HCT116 (cell line): Measurements from ENCODE around the gene SFXN5. TPM values are rescaled to one million over a fixed set of nuclear protein-coding genes. Genes with fewer than 3 reads are reported as not detected.

ENCODE experiments used
- ATAC-seq: fragments of 200-7000 bp; cut with Tn5 transposase; 2 replicates; pipeline ENCODE4 v1.9.1; 2020; ENCODE audit warnings: mild to moderate bottlenecking, moderate library complexity
- BruUV-seq: library from RNA; stranded (reverse); fragments of 400-500 nt; replicated peaks from 2 replicates; lab custom pipeline; 2021; lab: Mats Ljungman, UMichigan
- CTCF ChIA-PET: fragments of 300-600 bp; sonication (Branson Sonifier 250); formaldehyde crosslinking; loops from one replicate; lab custom pipeline; 2021; ENCODE audit warnings: antibody characterized with exemption; lab: Charles Lee
- POLR2A ChIA-PET: fragments of 300-600, 350-600 bp; sonication (Branson Sonifier 250); formaldehyde crosslinking; loops from one replicate; lab custom pipeline; 2021; ENCODE audit warnings: antibody characterized with exemption; lab: Charles Lee
- RAD21 ChIA-PET, 2 experiments: fragments of 300-600 bp; sonication (Branson Sonifier 250); formaldehyde crosslinking; loops; one replicate each; lab custom pipeline; 2023; ENCODE audit warnings: low total read pairs in 2 of 2; ENCODE audit not compliant: uncharacterized antibody in 2 of 2, unreplicated experiment in 2 of 2, low non-redundant PET in 1 of 2; lab: Charles Lee
- DNase-seq: peaks from one replicate; pipeline ENCODE4 v3.0.0-alpha.2; 2010; ENCODE audit warnings: low read depth, low spot score
- H2AFZ ChIP-seq: fragments of 200-600 bp; shearing (Covaris generic), sonication (generic); 2 replicates; pipeline ENCODE4 v1.6.1; 2017; ENCODE audit warnings: low read depth, mixed run types, mixed read lengths, antibody characterized with exemption, low read length; ENCODE audit not compliant: poor library complexity, severe bottlenecking
- H3K27ac ChIP-seq: 2 replicates; pipeline ENCODE4 v1.5.1; 2012; ENCODE audit warnings: low read depth, low read length
- H3K27me3 ChIP-seq: fragments of 200-600 bp; sonication (generic); 2 replicates; pipeline ENCODE4 v1.6.1; 2016; ENCODE audit warnings: mixed run types, low read length, mixed read lengths; ENCODE audit not compliant: insufficient read depth
- H3K36me3 ChIP-seq, 2 experiments: fragments of 200-500 bp in 1 of 2; fragments of 200-600 bp in 1 of 2; sonication (Bioruptor generic) in 1 of 2; sonication (generic) in 1 of 2; 2 replicates each; pipeline versions ENCODE4 v1.5.1 to v1.6.1; 2014 to 2016; ENCODE audit warnings: low read length in 2 of 2, inconsistent platforms in 1 of 2, mixed read lengths in 1 of 2, mixed run types in 1 of 2; ENCODE audit not compliant: insufficient read depth in 2 of 2, control insufficient read depth in 1 of 2
- H3K4me1 ChIP-seq, 2 experiments: fragments of 200-600 bp in 1 of 2; sonication (generic) in 1 of 2; 2 replicates each; pipeline versions ENCODE4 v1.5.1 to v1.6.1; 2012 to 2017; ENCODE audit warnings: low read length in 2 of 2, inconsistent platforms in 1 of 2, mild to moderate bottlenecking in 1 of 2, mixed read lengths in 1 of 2, mixed run types in 1 of 2, moderate library complexity in 1 of 2; ENCODE audit not compliant: insufficient read depth in 2 of 2, control insufficient read depth in 1 of 2
- H3K4me2 ChIP-seq: fragments of 200-600 bp; sonication (generic); 2 replicates; pipeline ENCODE4 v1.6.1; 2017; ENCODE audit warnings: mixed run types, low read length, mixed read lengths
- H3K4me3 ChIP-seq, 2 experiments: fragments of 200-600 bp in 1 of 2; sonication (generic) in 1 of 2; replicated peaks in 1 of 2; 2 replicates each; pipeline ENCODE4 v1.5.1; 2011 to 2016; ENCODE audit warnings: low read length in 2 of 2, control low read depth in 1 of 2, low read depth in 1 of 2, mild to moderate bottlenecking in 1 of 2, mixed read lengths in 1 of 2, mixed run types in 1 of 2
- H3K79me2 ChIP-seq: fragments of 200-600 bp; sonication (generic); 2 replicates; pipeline ENCODE4 v1.6.1; 2017; ENCODE audit warnings: mild to moderate bottlenecking, mixed run types, low read length, moderate library complexity, mixed read lengths; ENCODE audit not compliant: insufficient read depth
- H3K9ac ChIP-seq: fragments of 200-600 bp; sonication (generic); 2 replicates; pipeline ENCODE4 v1.6.1; 2016; ENCODE audit warnings: low read length, mixed read lengths
- H3K9me2 ChIP-seq: fragments of 200-600 bp; sonication (generic), shearing (Covaris generic); 2 replicates; pipeline ENCODE4 v1.6.1; 2017; ENCODE audit warnings: mixed run types, mild to moderate bottlenecking, moderate library complexity; ENCODE audit not compliant: insufficient read depth
- H3K9me3 ChIP-seq, 2 experiments: fragments of 200-500 bp in 1 of 2; fragments of 200-600 bp in 1 of 2; sonication (Bioruptor generic) in 1 of 2; sonication (generic) in 1 of 2; 2 replicates each; pipeline ENCODE4 v1.6.1; 2014 to 2017; ENCODE audit warnings: low read length in 2 of 2, mixed read lengths in 2 of 2, inconsistent platforms in 1 of 2, low read depth in 1 of 2, mild to moderate bottlenecking in 1 of 2, mixed run types in 1 of 2, moderate library complexity in 1 of 2; ENCODE audit not compliant: control insufficient read depth in 1 of 2, insufficient read depth in 1 of 2
- H4K20me1 ChIP-seq: fragments of 200-600 bp; sonication (generic), shearing (Covaris generic); 2 replicates; pipeline ENCODE4 v1.6.1; 2017; ENCODE audit warnings: mixed run types, mild to moderate bottlenecking, moderate library complexity; ENCODE audit not compliant: insufficient read depth
- CBX3 ChIP-seq: IDR thresholded peaks from 2 replicates; pipeline ENCODE4 v1.6.1; 2012; ENCODE audit warnings: low read depth
- EGR1 ChIP-seq: IDR thresholded peaks from 2 replicates; pipeline ENCODE4 v1.6.1; 2012; ENCODE audit warnings: low read depth
- ELF1 ChIP-seq: IDR thresholded peaks from 2 replicates; pipeline ENCODE4 v1.6.1; 2012; ENCODE audit warnings: low read depth, borderline replicate concordance
- EZH2 ChIP-seq: fragments of 200-600 bp; sonication (generic); IDR thresholded peaks from 2 replicates; pipeline ENCODE4 v1.6.1; 2017; ENCODE audit warnings: antibody characterized with exemption, mixed run types
- EZH2phosphoT487 ChIP-seq: fragments of 200-600 bp; IDR thresholded peaks from 2 replicates; pipeline ENCODE4 v1.6.1; 2018; ENCODE audit warnings: antibody characterized with exemption, borderline replicate concordance
- JUND ChIP-seq: IDR thresholded peaks from 2 replicates; pipeline ENCODE4 v1.6.1; 2012
- POLR2A ChIP-seq: IDR thresholded peaks from 2 replicates; pipeline ENCODE4 v1.7.0; 2011; ENCODE audit warnings: borderline replicate concordance; ENCODE audit not compliant: insufficient read depth, insufficient read length; ENCODE audit errors: extremely low read depth
- POLR2AphosphoS5 ChIP-seq: IDR thresholded peaks from 2 replicates; pipeline ENCODE4 v1.6.1; 2011; ENCODE audit warnings: mild to moderate bottlenecking, low read depth, low read length, moderate library complexity
- RAD21 ChIP-seq: IDR thresholded peaks from 2 replicates; pipeline ENCODE4 v1.6.1; 2012; ENCODE audit warnings: low read depth, mild to moderate bottlenecking
- SP1 ChIP-seq: IDR thresholded peaks from 2 replicates; pipeline ENCODE4 v1.6.1; 2012; ENCODE audit warnings: low read depth
- SRF ChIP-seq: IDR thresholded peaks from 2 replicates; pipeline ENCODE4 v1.6.1; 2012; ENCODE audit warnings: low read depth
- TCF7L2 ChIP-seq: IDR thresholded peaks from 2 replicates; pipeline ENCODE4 v1.7.0; 2011; ENCODE audit warnings: borderline replicate concordance, inconsistent platforms; ENCODE audit not compliant: insufficient read depth, insufficient read length; ENCODE audit errors: extremely low read depth
- ZNF274 ChIP-seq: fragments of 200-500 bp; sonication (Bioruptor generic); IDR thresholded peaks from 2 replicates; pipeline ENCODE4 v1.6.1; 2014; ENCODE audit warnings: mild to moderate bottlenecking, low read depth, low read length, inconsistent platforms
- intact Hi-C: fragments of 100-400 bp; cut with micrococcal nuclease; formaldehyde crosslinking; loops from 2 replicates; pipeline ENCODE4 v1.10.0; 2022
- total RNA-seq: library from RNA; stranded (reverse); gene quantifications from one replicate; pipeline ENCODE4 v1.2.1, GENCODE V29; 2021; ENCODE audit not compliant: unreplicated experiment
- TF ChIP-seq, protein P1 (sequence below): IDR thresholded peaks from 2 replicates; pipeline ENCODE4 v1.6.1; 2012
- TF ChIP-seq, protein P2 (sequence below): IDR thresholded peaks from 2 replicates; pipeline ENCODE4 v1.6.1; 2012; ENCODE audit warnings: low read depth
- TF ChIP-seq, protein P3 (sequence below), 3 experiments: fragments of 200-600 bp in 1 of 3; sonication (generic) in 1 of 3; IDR thresholded peaks in 2 of 3; conservative IDR thresholded peaks in 1 of 3; 2 replicates each; pipeline ENCODE4 v1.5.1; 2012 to 2017; ENCODE audit warnings: low read depth in 2 of 3, low read length in 2 of 3, antibody characterized with exemption in 1 of 3, borderline replicate concordance in 1 of 3, control low read depth in 1 of 3, mild to moderate bottlenecking in 1 of 3, mixed read lengths in 1 of 3, mixed run types in 1 of 3, moderate library complexity in 1 of 3; ENCODE audit not compliant: insufficient read depth in 1 of 3
- TF ChIP-seq, protein P4 (sequence below): IDR thresholded peaks from 2 replicates; pipeline ENCODE4 v1.6.1; 2012
- TF ChIP-seq, protein P5 (sequence below): IDR thresholded peaks from 2 replicates; pipeline ENCODE4 v1.6.1; 2011; ENCODE audit warnings: mild to moderate bottlenecking, low read length, moderate library complexity; ENCODE audit not compliant: insufficient replicate concordance; ENCODE audit errors: extremely low read depth

Gene SFXN5
- total RNA-seq, 1 experiment from 2014 or later, result 10.0 TPM

DNA sequence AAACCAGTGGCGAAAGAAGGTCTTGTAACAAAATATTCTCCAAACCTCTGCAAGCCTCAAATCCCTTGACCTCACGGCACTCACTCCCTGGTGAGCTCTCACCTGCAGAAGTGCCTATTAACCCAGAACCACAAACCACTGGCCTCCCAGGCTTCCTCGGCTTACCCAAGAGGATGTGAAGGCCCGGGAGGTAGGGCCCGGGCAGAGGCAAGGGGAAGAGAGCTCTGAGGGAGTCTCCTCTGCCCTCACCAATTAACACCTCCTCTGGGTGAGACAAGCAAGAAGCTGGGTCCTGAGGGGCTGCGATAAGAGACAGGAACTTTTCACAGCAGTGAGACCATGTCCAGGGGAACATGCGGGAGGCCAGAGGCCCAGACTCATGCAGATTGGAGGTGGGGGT lies 100.5 kb downstream of the SFXN5 start (continued):
- TF ChIP-seq RAD21 (no peak), EZH2phosphoT487 (no peak), ZNF274 (no peak), SRF (no peak)
- TF ChIP-seq, protein P1, sequence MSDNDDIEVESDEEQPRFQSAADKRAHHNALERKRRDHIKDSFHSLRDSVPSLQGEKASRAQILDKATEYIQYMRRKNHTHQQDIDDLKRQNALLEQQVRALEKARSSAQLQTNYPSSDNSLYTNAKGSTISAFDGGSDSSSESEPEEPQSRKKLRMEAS, result no peak
- TF ChIP-seq, all 23 proteins: peak for 0

DNA sequence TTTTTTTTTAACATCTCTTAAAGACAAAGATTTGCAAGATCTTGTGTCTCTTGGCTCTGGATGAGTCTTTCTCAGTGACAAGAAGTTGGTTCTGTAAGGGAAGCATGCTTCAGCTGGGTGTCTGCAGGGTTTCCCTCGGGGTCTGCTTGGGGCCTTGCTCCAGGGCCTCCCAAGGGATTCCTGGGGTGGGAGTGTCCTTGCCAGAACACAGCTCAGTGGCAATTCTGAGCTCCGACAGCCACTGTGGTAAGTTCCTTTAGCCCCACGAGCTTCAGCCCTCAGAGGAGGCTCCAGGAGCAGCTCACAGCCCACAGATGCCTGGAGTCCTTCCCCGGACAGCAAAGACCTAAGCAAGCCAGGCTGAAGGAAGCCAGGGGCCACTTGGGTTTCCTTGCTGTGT lies 101.8 kb downstream of the SFXN5 start:
- no peaks in the 10 kb centered on the region for H3K36me3 ChIP-seq
- no peak overlapping the region for H3K9ac ChIP-seq
- no peak overlapping the region for H3K27ac ChIP-seq
- no peaks in the 10 kb centered on the region for H3K9me2 ChIP-seq
- intact Hi-C loops, result no loop called here
- ChIA-PET CTCF (interaction anchor here (0.7 to 1.5 kb wide), 2 partner anchors 16 to 77 kb away, joined by 3 read pairs; no protein-coding TSS in a partner anchor), RAD21 (interaction anchor here in 1 of 2 experiments (0.6 kb wide), 1 partner anchor 1418 kb away, joined by 3 read pairs; no protein-coding TSS in a partner anchor), POLR2A (no interaction called here)
- no peaks in the 10 kb centered on the region for H3K79me2 ChIP-seq
- no peaks in the 10 kb centered on the region for H3K27me3 ChIP-seq
- H4K20me1 ChIP-seq, result no peaks in the 10 kb centered on the region
- no peaks in the 10 kb centered on the region for H3K4me1 ChIP-seq
- no peak overlapping the region for H2AFZ ChIP-seq
- ATAC-seq (no peak), DNase-seq (no peak)
- no peak overlapping the region for H3K4me3 ChIP-seq
- TF ChIP-seq RAD21, result no peak
- TF ChIP-seq, protein P2, sequence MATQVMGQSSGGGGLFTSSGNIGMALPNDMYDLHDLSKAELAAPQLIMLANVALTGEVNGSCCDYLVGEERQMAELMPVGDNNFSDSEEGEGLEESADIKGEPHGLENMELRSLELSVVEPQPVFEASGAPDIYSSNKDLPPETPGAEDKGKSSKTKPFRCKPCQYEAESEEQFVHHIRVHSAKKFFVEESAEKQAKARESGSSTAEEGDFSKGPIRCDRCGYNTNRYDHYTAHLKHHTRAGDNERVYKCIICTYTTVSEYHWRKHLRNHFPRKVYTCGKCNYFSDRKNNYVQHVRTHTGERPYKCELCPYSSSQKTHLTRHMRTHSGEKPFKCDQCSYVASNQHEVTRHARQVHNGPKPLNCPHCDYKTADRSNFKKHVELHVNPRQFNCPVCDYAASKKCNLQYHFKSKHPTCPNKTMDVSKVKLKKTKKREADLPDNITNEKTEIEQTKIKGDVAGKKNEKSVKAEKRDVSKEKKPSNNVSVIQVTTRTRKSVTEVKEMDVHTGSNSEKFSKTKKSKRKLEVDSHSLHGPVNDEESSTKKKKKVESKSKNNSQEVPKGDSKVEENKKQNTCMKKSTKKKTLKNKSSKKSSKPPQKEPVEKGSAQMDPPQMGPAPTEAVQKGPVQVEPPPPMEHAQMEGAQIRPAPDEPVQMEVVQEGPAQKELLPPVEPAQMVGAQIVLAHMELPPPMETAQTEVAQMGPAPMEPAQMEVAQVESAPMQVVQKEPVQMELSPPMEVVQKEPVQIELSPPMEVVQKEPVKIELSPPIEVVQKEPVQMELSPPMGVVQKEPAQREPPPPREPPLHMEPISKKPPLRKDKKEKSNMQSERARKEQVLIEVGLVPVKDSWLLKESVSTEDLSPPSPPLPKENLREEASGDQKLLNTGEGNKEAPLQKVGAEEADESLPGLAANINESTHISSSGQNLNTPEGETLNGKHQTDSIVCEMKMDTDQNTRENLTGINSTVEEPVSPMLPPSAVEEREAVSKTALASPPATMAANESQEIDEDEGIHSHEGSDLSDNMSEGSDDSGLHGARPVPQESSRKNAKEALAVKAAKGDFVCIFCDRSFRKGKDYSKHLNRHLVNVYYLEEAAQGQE, result no peak
- TF ChIP-seq, protein P3, sequence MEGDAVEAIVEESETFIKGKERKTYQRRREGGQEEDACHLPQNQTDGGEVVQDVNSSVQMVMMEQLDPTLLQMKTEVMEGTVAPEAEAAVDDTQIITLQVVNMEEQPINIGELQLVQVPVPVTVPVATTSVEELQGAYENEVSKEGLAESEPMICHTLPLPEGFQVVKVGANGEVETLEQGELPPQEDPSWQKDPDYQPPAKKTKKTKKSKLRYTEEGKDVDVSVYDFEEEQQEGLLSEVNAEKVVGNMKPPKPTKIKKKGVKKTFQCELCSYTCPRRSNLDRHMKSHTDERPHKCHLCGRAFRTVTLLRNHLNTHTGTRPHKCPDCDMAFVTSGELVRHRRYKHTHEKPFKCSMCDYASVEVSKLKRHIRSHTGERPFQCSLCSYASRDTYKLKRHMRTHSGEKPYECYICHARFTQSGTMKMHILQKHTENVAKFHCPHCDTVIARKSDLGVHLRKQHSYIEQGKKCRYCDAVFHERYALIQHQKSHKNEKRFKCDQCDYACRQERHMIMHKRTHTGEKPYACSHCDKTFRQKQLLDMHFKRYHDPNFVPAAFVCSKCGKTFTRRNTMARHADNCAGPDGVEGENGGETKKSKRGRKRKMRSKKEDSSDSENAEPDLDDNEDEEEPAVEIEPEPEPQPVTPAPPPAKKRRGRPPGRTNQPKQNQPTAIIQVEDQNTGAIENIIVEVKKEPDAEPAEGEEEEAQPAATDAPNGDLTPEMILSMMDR (IDR thresholded peaks at IDR 0.05 in 2 of 3, conservative IDR thresholded peaks at IDR 0.05 in 1 of 3; ENCODE audit: borderline replicate concordance in 1 of 3, insufficient read depth in 1 of 3, low read depth in 2 of 3, low read length in 2 of 3), result no peak
- no peak for TF ChIP-seq TCF7L2
- TF ChIP-seq POLR2AphosphoS5, result no peak
- TF ChIP-seq ELF1, result no peak
- no peak for TF ChIP-seq JUND
- TF ChIP-seq, protein P4, sequence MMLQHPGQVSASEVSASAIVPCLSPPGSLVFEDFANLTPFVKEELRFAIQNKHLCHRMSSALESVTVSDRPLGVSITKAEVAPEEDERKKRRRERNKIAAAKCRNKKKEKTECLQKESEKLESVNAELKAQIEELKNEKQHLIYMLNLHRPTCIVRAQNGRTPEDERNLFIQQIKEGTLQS, result no peak
- no peak for TF ChIP-seq CBX3
- TF ChIP-seq EZH2, result no peak
- TF ChIP-seq, protein P5, sequence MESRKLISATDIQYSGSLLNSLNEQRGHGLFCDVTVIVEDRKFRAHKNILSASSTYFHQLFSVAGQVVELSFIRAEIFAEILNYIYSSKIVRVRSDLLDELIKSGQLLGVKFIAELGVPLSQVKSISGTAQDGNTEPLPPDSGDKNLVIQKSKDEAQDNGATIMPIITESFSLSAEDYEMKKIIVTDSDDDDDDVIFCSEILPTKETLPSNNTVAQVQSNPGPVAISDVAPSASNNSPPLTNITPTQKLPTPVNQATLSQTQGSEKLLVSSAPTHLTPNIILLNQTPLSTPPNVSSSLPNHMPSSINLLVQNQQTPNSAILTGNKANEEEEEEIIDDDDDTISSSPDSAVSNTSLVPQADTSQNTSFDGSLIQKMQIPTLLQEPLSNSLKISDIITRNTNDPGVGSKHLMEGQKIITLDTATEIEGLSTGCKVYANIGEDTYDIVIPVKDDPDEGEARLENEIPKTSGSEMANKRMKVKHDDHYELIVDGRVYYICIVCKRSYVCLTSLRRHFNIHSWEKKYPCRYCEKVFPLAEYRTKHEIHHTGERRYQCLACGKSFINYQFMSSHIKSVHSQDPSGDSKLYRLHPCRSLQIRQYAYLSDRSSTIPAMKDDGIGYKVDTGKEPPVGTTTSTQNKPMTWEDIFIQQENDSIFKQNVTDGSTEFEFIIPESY, result no peak
- TF ChIP-seq EGR1, result no peak
- no peak for TF ChIP-seq POLR2A
- TF ChIP-seq, protein P1, result no peak
- no peak for TF ChIP-seq SP1
- BruUV-seq, result no TSS peak
- H3K9me3 ChIP-seq, result no peaks in the 10 kb centered on the region
- no peak overlapping the region for H3K4me2 ChIP-seq
